Endothelial cell of umbilical vein (primary cell): ENCODE results near the gene ECSIT. TPM values are rescaled to one million over a fixed set of nuclear protein-coding genes. Genes with fewer than 3 reads are reported as not detected.

Source experiments
- BruUV-seq: library from RNA; stranded (reverse); fragments of 400-500 nt; replicated peaks from 2 replicates; lab custom pipeline; 2021; lab: Mats Ljungman, UMichigan
- CTCF ChIA-PET: fragments of 300-600, 350-600 bp; sonication (Branson Sonifier 250); formaldehyde crosslinking; loops from one replicate; lab custom pipeline; 2021; ENCODE audit warnings: antibody characterized with exemption, inconsistent platforms; lab: Charles Lee
- POLR2A ChIA-PET: fragments of 300-600, 350-600 bp; sonication (Branson Sonifier 250); formaldehyde crosslinking; loops from one replicate; lab custom pipeline; 2021; ENCODE audit warnings: antibody characterized with exemption, inconsistent platforms; lab: Charles Lee
- DNase-seq: peaks from one replicate; pipeline ENCODE4 v3.0.0-alpha.2; 2011; ENCODE audit warnings: low read depth, low spot score
- FAIRE-seq: peaks from 2 replicates; lab custom pipeline; 2011; peaks lifted over from hg19 to GRCh38; lab: Jason Lieb, UNC
- H2AFZ ChIP-seq: 2 replicates; pipeline ENCODE4 v1.6.0; 2012; ENCODE audit warnings: low read depth, low read length, control low read depth, inconsistent platforms
- H3K27ac ChIP-seq: 2 replicates; pipeline ENCODE4 v1.5.1; 2011; ENCODE audit warnings: low read depth, mild to moderate bottlenecking, control low read depth, low read length, moderate library complexity; ENCODE audit not compliant: insufficient read depth
- H3K27me3 ChIP-seq, 2 experiments: 2 replicates each; pipeline versions ENCODE4 v1.6.0 to v1.6.1; 2011; ENCODE audit warnings: low read length in 2 of 2, mixed read lengths in 1 of 2; ENCODE audit not compliant: control insufficient read depth in 2 of 2, insufficient read depth in 2 of 2
- H3K36me3 ChIP-seq, 2 experiments: 2 replicates in 1 of 2; 3 replicates in 1 of 2; pipeline ENCODE4 v1.5.1; 2011; ENCODE audit warnings: low read length in 2 of 2, mild to moderate bottlenecking in 1 of 2, moderate library complexity in 1 of 2; ENCODE audit not compliant: control insufficient read depth in 2 of 2, insufficient read depth in 2 of 2; ENCODE audit errors: extremely low read depth in 1 of 2
- H3K4me1 ChIP-seq: 3 replicates; pipeline ENCODE4 v1.5.1; 2011; ENCODE audit warnings: mild to moderate bottlenecking, low read length; ENCODE audit not compliant: control insufficient read depth, insufficient read depth; ENCODE audit errors: extremely low read depth
- H3K4me2 ChIP-seq: 2 replicates; pipeline ENCODE4 v1.6.1; 2011; ENCODE audit warnings: low read length, control low read depth, mixed read lengths; ENCODE audit not compliant: insufficient read depth
- H3K4me3 ChIP-seq, 3 experiments: fragments of 200-600 bp in 1 of 3; sonication (generic), shearing (Covaris generic) in 1 of 3; replicated peaks in 1 of 3; 2 replicates each; pipeline ENCODE4 v1.5.1; 2011 to 2016; ENCODE audit warnings: control low read depth in 3 of 3, low read length in 3 of 3, mild to moderate bottlenecking in 2 of 3, inconsistent platforms in 1 of 3, low read depth in 1 of 3, moderate library complexity in 1 of 3; ENCODE audit not compliant: insufficient read depth in 1 of 3
- H3K79me2 ChIP-seq: 2 replicates; pipeline ENCODE4 v1.6.0; 2012; ENCODE audit warnings: low read length, inconsistent platforms; ENCODE audit not compliant: control insufficient read depth, insufficient read depth
- H3K9ac ChIP-seq: replicated peaks from 2 replicates; pipeline ENCODE3; 2011; ENCODE audit warnings: low read length, control low read depth; ENCODE audit not compliant: insufficient read depth; ENCODE audit errors: extremely low read depth
- H3K9me1 ChIP-seq: replicated peaks from 3 replicates; pipeline ENCODE4 v1.6.0; 2011; ENCODE audit warnings: mild to moderate bottlenecking, low read length; ENCODE audit not compliant: control insufficient read depth, insufficient read depth; ENCODE audit errors: extremely low read depth
- H3K9me3 ChIP-seq: replicated peaks from 2 replicates; pipeline ENCODE4 v1.5.1; 2012; ENCODE audit warnings: low read length, inconsistent platforms; ENCODE audit not compliant: control insufficient read depth, insufficient read depth
- H4K20me1 ChIP-seq: replicated peaks from 2 replicates; pipeline ENCODE3; 2011; ENCODE audit warnings: mild to moderate bottlenecking, low read length; ENCODE audit not compliant: control insufficient read depth, insufficient read depth; ENCODE audit errors: extremely low read depth
- CTCF ChIP-seq, 2 donors: IDR thresholded peaks; 1 replicate in 1 of 2; 2 replicates in 1 of 2; pipeline ENCODE4 v1.5.1; 2011; ENCODE audit warnings: low read length in 2 of 2, mild to moderate bottlenecking in 2 of 2, moderate library complexity in 2 of 2, control low read depth in 1 of 2, inconsistent platforms in 1 of 2, low read depth in 1 of 2; ENCODE audit not compliant: insufficient read depth in 1 of 2; ENCODE audit errors: extremely low read depth in 1 of 2
- EZH2 ChIP-seq: IDR thresholded peaks from 2 replicates; pipeline ENCODE4 v1.6.1; 2012; ENCODE audit warnings: borderline replicate concordance, low read depth, mild to moderate bottlenecking, moderate library complexity, low read length, inconsistent platforms; ENCODE audit not compliant: severe bottlenecking
- FOS ChIP-seq: IDR thresholded peaks from 2 replicates; pipeline ENCODE4 v1.6.1; 2011; ENCODE audit warnings: mild to moderate bottlenecking, low read length, moderate library complexity, borderline replicate concordance; ENCODE audit not compliant: insufficient read depth
- GATA2 ChIP-seq: IDR thresholded peaks from 2 replicates; pipeline ENCODE4 v1.7.0; 2011; ENCODE audit warnings: low read depth, mild to moderate bottlenecking, moderate library complexity, mixed read lengths, low read length; ENCODE audit not compliant: insufficient read length, insufficient read depth
- JUN ChIP-seq: IDR thresholded peaks from 2 replicates; pipeline ENCODE4 v1.6.1; 2011; ENCODE audit warnings: borderline replicate concordance, low read depth; ENCODE audit not compliant: insufficient read length, insufficient read depth
- MAX ChIP-seq: IDR thresholded peaks from 2 replicates; pipeline ENCODE4 v1.6.1; 2011; ENCODE audit not compliant: insufficient read depth, insufficient read length
- MYC ChIP-seq: IDR thresholded peaks from one replicate; pipeline ENCODE4 v1.6.1; 2011; ENCODE audit warnings: mild to moderate bottlenecking, low read depth, low read length
- POLR2A ChIP-seq: IDR thresholded peaks from 2 replicates; pipeline ENCODE4 v1.6.1; 2012; ENCODE audit warnings: low read depth, mild to moderate bottlenecking, control low read depth, low read length
- POLR2AphosphoS5 ChIP-seq: IDR thresholded peaks from 2 replicates; pipeline ENCODE4 v1.6.1; 2012; ENCODE audit warnings: low read depth, mild to moderate bottlenecking, control low read depth, low read length, moderate library complexity; ENCODE audit not compliant: insufficient read depth
- dilution Hi-C: fragments of 300-500 bp; cut with MboI; formaldehyde crosslinking; loops from one replicate; pipeline ENCODE4 v1.15.0; 2019; ENCODE audit warnings: low sequenced_read_pairs; ENCODE audit not compliant: extremely low pct_ligation_motif_present
- intact Hi-C: fragments of 100-400 bp; cut with micrococcal nuclease; formaldehyde crosslinking; loops from one replicate; pipeline ENCODE4 v1.10.0; 2022
- polyA plus RNA-seq, 4 experiments: library from polyadenylated mRNA; depleted of rRNA in 3 of 4; stranded (reverse) in 3 of 4; unstranded in 1 of 4; fragments of >200 nt; gene quantifications; 2 replicates each; pipeline versions ENCODE4 v1.2.1 to v1.2.3, GENCODE V29; 2011 to 2012; ENCODE audit warnings: missing spikeins in 1 of 4
- total RNA-seq: library from RNA; stranded (reverse); gene quantifications from 2 replicates; pipeline ENCODE4 v1.2.3, GENCODE V29; 2021

Gene ECSIT
- total and polyA plus RNA-seq, 2 donors (not counting 3 experiments of a cell fraction or from before 2014, with no cell fraction given): 32.4 to 47.2 TPM

- H3K9ac ChIP-seq: no peak overlapping the region
- no peak overlapping the region for H2AFZ ChIP-seq
- no peaks in the 10 kb centered on the region for H3K9me1 ChIP-seq
- ChIA-PET CTCF (no interaction called here), POLR2A (no interaction called here)
- no peaks in the 10 kb centered on the region for H3K36me3 ChIP-seq
- H3K4me1 ChIP-seq: no peaks in the 10 kb centered on the region
- no peak for DNase-seq
- H3K4me3 ChIP-seq: no peak overlapping the region
- no peak for FAIRE-seq
- no peak for TF ChIP-seq JUN
- H4K20me1 ChIP-seq: no peaks in the 10 kb centered on the region
- dilution Hi-C loops: no loop called here
- no peak overlapping the region for H3K27ac ChIP-seq
- no peaks in the 10 kb centered on the region for H3K79me2 ChIP-seq
- H3K9me3 ChIP-seq: no peaks in the 10 kb centered on the region
- BruUV-seq: no TSS peak
- no peak overlapping the region for H3K4me2 ChIP-seq
- intact Hi-C loops: no loop called here
- H3K27me3 ChIP-seq: no peaks in the 10 kb centered on the region
These were observed 9.8 kb downstream of the ECSIT start for GRCh38 chr19:11519138-11519537.

- no peak overlapping the region for H2AFZ ChIP-seq
- ChIA-PET CTCF (no interaction called here), POLR2A (no interaction called here)
- no peaks in the 10 kb centered on the region for H3K9me3 ChIP-seq
- no peaks in the 10 kb centered on the region for H4K20me1 ChIP-seq
- H3K4me3 ChIP-seq: no peak overlapping the region
- BruUV-seq: no TSS peak
- H3K36me3 ChIP-seq: peaks cover 0 to 4% of the 10 kb centered on the region in 2 experiments
- H3K4me2 ChIP-seq: no peak overlapping the region
- TF ChIP-seq CTCF (IDR thresholded peaks at IDR 0.05; ENCODE audit: extremely low read depth in 1 of 2, insufficient read depth in 1 of 2, low read depth in 1 of 2, low read length in 2 of 2) (no peak), POLR2AphosphoS5 (no peak), MAX (no peak), POLR2A (no peak), JUN (no peak), EZH2 (no peak), GATA2 (no peak), FOS (no peak), MYC (no peak)
- intact Hi-C loops: no loop called here
- no peaks in the 10 kb centered on the region for H3K9me1 ChIP-seq
- dilution Hi-C loops: no loop called here
- H3K27ac ChIP-seq: no peak overlapping the region
- no peaks in the 10 kb centered on the region for H3K79me2 ChIP-seq
- DNase-seq: no peak
- no peaks in the 10 kb centered on the region for H3K4me1 ChIP-seq
- no peak for FAIRE-seq
- no peak overlapping the region for H3K9ac ChIP-seq
- no peaks in the 10 kb centered on the region for H3K27me3 ChIP-seq
These were observed 15.0 kb downstream of the ECSIT start for GRCh38 chr19:11513946-11514345.
